K562 (cell line): Measurements from ENCODE around the gene KRTAP10-11.

Source experiments
- CTCF ChIP-seq, 3 experiments: IDR thresholded peaks in 2 of 3; conservative IDR thresholded peaks in 1 of 3; 2 replicates each; pipeline ENCODE4 v1.5.1; 2011 to 2012; ENCODE audit warnings: low read length in 3 of 3, mild to moderate bottlenecking in 3 of 3, control low read depth in 2 of 3, improper control_type of control experiment in 1 of 3, inconsistent platforms in 1 of 3, low read depth in 1 of 3, mixed read lengths in 1 of 3, moderate library complexity in 1 of 3; ENCODE audit not compliant: insufficient read depth in 2 of 3
- USF2 ChIP-seq: sonication (generic); formaldehyde crosslinking; IDR thresholded peaks from 2 replicates; pipeline ENCODE4 v1.5.0; 2020; ENCODE audit warnings: missing genetic modification reagents
- XRCC4 ChIP-seq: IDR thresholded peaks from one replicate; pipeline ENCODE4 v1.6.1; 2011; ENCODE audit not compliant: insufficient read depth, insufficient read length; ENCODE audit errors: extremely low read depth
- ZNF277 ChIP-seq: fragments of 250-450 bp; sonication (Bioruptor Pico); IDR thresholded peaks from 2 replicates; pipeline ENCODE4 v1.8.0; 2022; ENCODE audit warnings: inconsistent platforms, mild to moderate bottlenecking, moderate library complexity, borderline replicate concordance
- ZNF311 ChIP-seq: fragments of 250-450 bp; sonication (Bioruptor Pico); IDR thresholded peaks from 2 replicates; pipeline ENCODE4 v1.4.0; 2020; ENCODE audit warnings: mild to moderate bottlenecking, moderate library complexity
- ZNF740 ChIP-seq, 3 experiments: fragments of 200-800 bp in 1 of 3; sonication (Bioruptor generic) in 1 of 3; sonication (generic) in 1 of 3; formaldehyde crosslinking in 1 of 3; IDR thresholded peaks; 2 replicates each; pipeline versions ENCODE4 v1.6.1 to v1.8.0; 2016 to 2022; ENCODE audit warnings: mild to moderate bottlenecking in 2 of 3, missing compliant biosample characterization in 2 of 3, missing genetic modification characterization in 2 of 3, missing genetic modification reagents in 1 of 3

- TF ChIP-seq ZNF311 (CRISPR knock-in tag), result no peak
- TF ChIP-seq USF2 (CRISPR knock-in tag), result no peak
- TF ChIP-seq CTCF (IDR thresholded peaks at IDR 0.05 in 2 of 3, conservative IDR thresholded peaks at IDR 0.05 in 1 of 3; ENCODE audit: insufficient read depth in 2 of 3, low read depth in 1 of 3, low read length in 3 of 3), result no peak
- TF ChIP-seq ZNF277 (CRISPR knock-in tag), result no peak
- TF ChIP-seq ZNF740 (CRISPR knock-in tag; IDR thresholded peaks at IDR 0.05), result no peak
- no peak for TF ChIP-seq ZNF740 (tag; IDR thresholded peaks at IDR 0.05)
- no peak for TF ChIP-seq XRCC4
These were observed 43.8 kb upstream of the KRTAP10-11 start for GRCh38 chr21:44602463-44602850.
